Activated CD8-positive, alpha-beta T cell treated with anti-CD3 and anti-CD28 coated beads for 36 hours (primary cell): ENCODE measurements around the gene TMEM212. TPM values are rescaled to one million over a fixed set of nuclear protein-coding genes. Genes with fewer than 3 reads are reported as not detected.

Experiments
- ATAC-seq: fragments of 200-7000 bp; cut with Tn5 transposase; one replicate; pipeline ENCODE4 v1.10.0; 2021; ENCODE audit warnings: mild to moderate bottlenecking, moderate library complexity
- CTCF ChIA-PET: fragments of 350-600 bp; sonication (Branson Sonifier 250); formaldehyde crosslinking; loops from one replicate; lab custom pipeline; 2021; ENCODE audit warnings: antibody characterized with exemption; lab: Charles Lee
- POLR2A ChIA-PET: fragments of 350-600 bp; sonication (Branson Sonifier 250); formaldehyde crosslinking; loops from one replicate; lab custom pipeline; 2021; ENCODE audit warnings: antibody characterized with exemption; lab: Charles Lee
- DNase-seq: peaks from one replicate; pipeline ENCODE4 v3.0.0-alpha.2; 2020
- H3K27ac Mint-ChIP-seq: one replicate; pipeline ENCODE4 v1.8.0; 2021; ENCODE audit warnings: mild to moderate bottlenecking, mixed read lengths
- H3K27me3 Mint-ChIP-seq: one replicate; pipeline ENCODE4 v1.8.0; 2021; ENCODE audit warnings: mixed read lengths
- H3K36me3 Mint-ChIP-seq: one replicate; pipeline ENCODE4 v1.8.0; 2021; ENCODE audit warnings: low read depth, mixed read lengths
- H3K4me1 Mint-ChIP-seq: one replicate; pipeline ENCODE4 v1.8.0; 2021; ENCODE audit warnings: low read depth, mixed read lengths
- H3K4me3 Mint-ChIP-seq: one replicate; pipeline ENCODE4 v1.8.0; 2021; ENCODE audit warnings: mild to moderate bottlenecking, moderate library complexity, mixed read lengths
- H3K9me3 Mint-ChIP-seq: one replicate; pipeline ENCODE4 v1.8.0; 2021; ENCODE audit warnings: mixed read lengths
- CTCF ChIP-seq: fragments of 200-600 bp; IDR thresholded peaks from one replicate; pipeline ENCODE4 v1.8.0; 2022; ENCODE audit warnings: antibody characterized with exemption, mild to moderate bottlenecking
- intact Hi-C: fragments of 100-400 bp; cut with micrococcal nuclease; formaldehyde crosslinking; loops from one replicate; pipeline ENCODE4 v1.10.0; 2022
- total RNA-seq, 2 experiments: library from RNA; stranded (reverse); gene quantifications; one replicate each; pipeline ENCODE4 v1.2.3, GENCODE V29; 2021

The TMEM212 gene
- total RNA-seq, 2 experiments from 2014 or later, result not detected

DNA sequence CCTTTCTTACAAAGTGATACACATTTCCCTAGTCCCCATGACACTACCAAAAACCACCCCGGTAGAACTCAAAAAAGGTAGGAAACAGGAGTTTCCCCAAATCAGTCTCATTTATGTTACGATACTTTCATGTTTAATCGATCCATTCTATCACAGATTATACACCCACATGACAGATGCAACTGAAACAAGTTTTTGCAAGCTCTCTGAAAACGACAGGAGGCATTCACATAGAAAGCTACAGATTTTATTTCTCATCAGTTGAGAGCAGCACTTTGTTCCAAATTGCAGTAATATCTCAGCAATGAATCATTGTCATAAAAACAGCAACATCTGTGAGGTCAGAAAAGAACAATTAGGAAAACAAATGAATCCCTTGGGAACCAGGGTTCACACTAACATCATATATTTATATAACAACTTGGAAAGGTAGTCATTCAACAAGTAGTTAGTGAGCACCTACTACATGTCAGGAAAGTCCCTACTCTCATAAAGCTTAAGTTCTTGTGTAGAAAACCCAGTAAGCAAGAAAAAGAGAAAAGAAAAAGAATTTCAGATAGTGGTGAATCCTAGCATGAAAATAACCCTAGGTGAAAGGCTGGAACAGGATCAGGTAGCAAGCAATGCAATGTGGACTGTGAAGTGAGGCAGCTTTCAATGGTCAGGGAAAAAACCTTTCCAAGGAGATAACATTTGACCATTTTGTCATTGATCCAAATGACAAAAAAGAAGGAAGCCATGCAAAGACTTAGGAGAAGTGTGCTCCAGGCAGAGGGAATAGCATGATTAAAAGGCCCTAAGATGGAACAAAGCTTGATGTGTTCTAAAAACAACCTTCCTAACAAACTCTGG lies 41.2 kb upstream of the TMEM212 start:
- TF ChIP-seq CTCF, result no peak
- Mint-ChIP-seq H3K4me1 (no peaks in the 10 kb centered on the region), H3K27me3 (peaks cover 1% of the 10 kb centered on the region), H3K27ac (no peak overlapping the region), H3K36me3 (no peaks in the 10 kb centered on the region), H3K4me3 (no peak overlapping the region), H3K9me3 (no peaks in the 10 kb centered on the region)
- POLR2A ChIA-PET, result no interaction called here
- CTCF ChIA-PET, result interaction anchor here (1.0 to 1.4 kb wide), 2 partner anchors 30 to 188 kb away, joined by 3 to 4 read pairs; no protein-coding TSS in a partner anchor
- ATAC-seq, result no peak
- intact Hi-C loops, result no loop called here
- DNase-seq, result no peak

DNA sequence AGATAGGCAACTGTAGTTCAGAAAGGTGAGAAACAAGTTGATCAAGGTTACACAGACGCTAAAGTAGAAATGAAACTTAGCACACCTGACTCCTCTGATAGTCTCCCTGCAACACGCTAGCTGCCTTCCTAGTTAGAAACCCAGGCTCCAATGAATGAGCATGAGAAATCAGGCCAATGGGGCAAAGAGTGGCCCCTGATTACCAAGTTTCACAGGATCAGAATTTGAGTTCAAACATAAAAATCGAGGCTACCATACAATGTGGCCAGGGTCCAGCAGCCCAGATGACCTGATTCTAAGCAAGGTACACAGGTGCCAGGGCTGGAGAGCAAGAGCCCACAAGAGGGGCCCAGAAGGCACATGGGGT lies 40.6 kb upstream of the TMEM212 start:
- no peak overlapping the region for H3K27ac Mint-ChIP-seq
- CTCF ChIA-PET, result interaction anchor here (1.4 kb wide), 1 partner anchor 30 kb away, joined by 4 read pairs; no protein-coding TSS in a partner anchor
- TF ChIP-seq CTCF, result no peak
- ATAC-seq (no peak), DNase-seq (no peak)
- no peak overlapping the region for H3K4me3 Mint-ChIP-seq
- intact Hi-C loops, result no loop called here
- peaks cover 5% of the 10 kb centered on the region for H3K27me3 Mint-ChIP-seq
- no peaks in the 10 kb centered on the region for H3K36me3 Mint-ChIP-seq
- no peaks in the 10 kb centered on the region for H3K9me3 Mint-ChIP-seq
- H3K4me1 Mint-ChIP-seq, result no peaks in the 10 kb centered on the region
- POLR2A ChIA-PET, result no interaction called here

DNA sequence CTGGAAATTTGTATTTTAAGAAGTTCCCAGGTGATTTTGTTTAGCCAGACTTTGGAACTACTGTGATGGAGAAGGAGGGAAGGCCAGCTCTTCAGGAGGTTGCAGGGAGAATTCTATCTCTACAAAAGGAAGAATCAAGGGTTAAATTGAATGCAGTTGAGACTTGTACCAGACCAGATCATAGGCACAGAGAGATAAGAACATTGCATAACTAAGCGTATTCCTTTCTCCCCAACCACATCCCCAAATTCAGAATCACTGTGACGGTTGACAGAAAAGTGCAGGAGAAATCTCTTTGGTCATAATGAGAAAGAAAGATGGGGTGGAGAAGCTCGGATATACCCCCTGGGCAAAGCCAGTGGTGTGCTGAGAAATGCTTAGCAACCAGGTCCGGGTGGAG lies 40.1 kb upstream of the TMEM212 start:
- ChIA-PET CTCF (no interaction called here), POLR2A (no interaction called here)
- intact Hi-C loops, result no loop called here
- peaks cover 9% of the 10 kb centered on the region for H3K27me3 Mint-ChIP-seq
- H3K4me3 Mint-ChIP-seq, result no peak overlapping the region
- no peaks in the 10 kb centered on the region for H3K9me3 Mint-ChIP-seq
- no peak overlapping the region for H3K27ac Mint-ChIP-seq
- ATAC-seq (no peak), DNase-seq (no peak)
- H3K36me3 Mint-ChIP-seq, result no peaks in the 10 kb centered on the region
- H3K4me1 Mint-ChIP-seq, result no peaks in the 10 kb centered on the region
- no peak for TF ChIP-seq CTCF

GRCh38 chr3:171804618-171805389 lies 38.3 kb upstream of the TMEM212 start:
- Mint-ChIP-seq H3K27me3 (peaks cover 19% of the 10 kb centered on the region), H3K36me3 (no peaks in the 10 kb centered on the region), H3K27ac (no peak overlapping the region), H3K4me1 (peaks cover 8% of the 10 kb centered on the region), H3K9me3 (no peaks in the 10 kb centered on the region), H3K4me3 (no peak overlapping the region)
- DNase-seq (no peak), ATAC-seq (no peak)
- intact Hi-C loops, result no loop called here
- ChIA-PET CTCF (no interaction called here), POLR2A (no interaction called here)
- TF ChIP-seq CTCF, result no peak

- no peak overlapping the region for H3K4me3 Mint-ChIP-seq
- H3K27ac Mint-ChIP-seq, result no peak overlapping the region
- TF ChIP-seq CTCF, result no peak
- peaks cover 13% of the 10 kb centered on the region for H3K4me1 Mint-ChIP-seq
- H3K27me3 Mint-ChIP-seq, result peaks cover 24% of the 10 kb centered on the region
- ChIA-PET POLR2A (no interaction called here), CTCF (interaction anchor here (1.6 kb wide), 1 partner anchor 239 kb away, joined by 3 read pairs; no protein-coding TSS in a partner anchor)
- no peaks in the 10 kb centered on the region for H3K36me3 Mint-ChIP-seq
- intact Hi-C loops, result no loop called here
- no peaks in the 10 kb centered on the region for H3K9me3 Mint-ChIP-seq
- ATAC-seq (no peak), DNase-seq (no peak)
Observed at GRCh38 chr3:171805687-171806086, 37.5 kb upstream of the TMEM212 start.
